SK-N-SH (cell line): ENCODE results near the gene EPOP.

Experiments
- EP300 ChIP-seq, 2 experiments: IDR thresholded peaks; 2 replicates each; pipeline versions ENCODE4 v1.4.0 to v1.6.1; 2012; ENCODE audit warnings: borderline replicate concordance in 1 of 2, low read depth in 1 of 2, low read length in 1 of 2
- RCOR1 ChIP-seq: fragments of 150-350 bp; IDR thresholded peaks from 2 replicates; pipeline ENCODE4 v1.6.1; 2017; ENCODE audit warnings: antibody characterized with exemption, low read length
- TF ChIP-seq, protein P1 (sequence below): fragments of 200-600 bp; sonication (generic); IDR thresholded peaks from 2 replicates; pipeline ENCODE4 v1.6.1; 2017; ENCODE audit warnings: antibody characterized with exemption, mild to moderate bottlenecking, moderate library complexity
- TF ChIP-seq, protein P2 (sequence below): IDR thresholded peaks from 2 replicates; pipeline ENCODE4 v1.4.0; 2012; ENCODE audit warnings: low read depth, borderline replicate concordance

GRCh38 chr17:38711792-38712571 lies 37.2 kb upstream of the EPOP start:
- TF ChIP-seq, protein P1, sequence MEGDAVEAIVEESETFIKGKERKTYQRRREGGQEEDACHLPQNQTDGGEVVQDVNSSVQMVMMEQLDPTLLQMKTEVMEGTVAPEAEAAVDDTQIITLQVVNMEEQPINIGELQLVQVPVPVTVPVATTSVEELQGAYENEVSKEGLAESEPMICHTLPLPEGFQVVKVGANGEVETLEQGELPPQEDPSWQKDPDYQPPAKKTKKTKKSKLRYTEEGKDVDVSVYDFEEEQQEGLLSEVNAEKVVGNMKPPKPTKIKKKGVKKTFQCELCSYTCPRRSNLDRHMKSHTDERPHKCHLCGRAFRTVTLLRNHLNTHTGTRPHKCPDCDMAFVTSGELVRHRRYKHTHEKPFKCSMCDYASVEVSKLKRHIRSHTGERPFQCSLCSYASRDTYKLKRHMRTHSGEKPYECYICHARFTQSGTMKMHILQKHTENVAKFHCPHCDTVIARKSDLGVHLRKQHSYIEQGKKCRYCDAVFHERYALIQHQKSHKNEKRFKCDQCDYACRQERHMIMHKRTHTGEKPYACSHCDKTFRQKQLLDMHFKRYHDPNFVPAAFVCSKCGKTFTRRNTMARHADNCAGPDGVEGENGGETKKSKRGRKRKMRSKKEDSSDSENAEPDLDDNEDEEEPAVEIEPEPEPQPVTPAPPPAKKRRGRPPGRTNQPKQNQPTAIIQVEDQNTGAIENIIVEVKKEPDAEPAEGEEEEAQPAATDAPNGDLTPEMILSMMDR: no peak
- TF ChIP-seq, protein P2, sequence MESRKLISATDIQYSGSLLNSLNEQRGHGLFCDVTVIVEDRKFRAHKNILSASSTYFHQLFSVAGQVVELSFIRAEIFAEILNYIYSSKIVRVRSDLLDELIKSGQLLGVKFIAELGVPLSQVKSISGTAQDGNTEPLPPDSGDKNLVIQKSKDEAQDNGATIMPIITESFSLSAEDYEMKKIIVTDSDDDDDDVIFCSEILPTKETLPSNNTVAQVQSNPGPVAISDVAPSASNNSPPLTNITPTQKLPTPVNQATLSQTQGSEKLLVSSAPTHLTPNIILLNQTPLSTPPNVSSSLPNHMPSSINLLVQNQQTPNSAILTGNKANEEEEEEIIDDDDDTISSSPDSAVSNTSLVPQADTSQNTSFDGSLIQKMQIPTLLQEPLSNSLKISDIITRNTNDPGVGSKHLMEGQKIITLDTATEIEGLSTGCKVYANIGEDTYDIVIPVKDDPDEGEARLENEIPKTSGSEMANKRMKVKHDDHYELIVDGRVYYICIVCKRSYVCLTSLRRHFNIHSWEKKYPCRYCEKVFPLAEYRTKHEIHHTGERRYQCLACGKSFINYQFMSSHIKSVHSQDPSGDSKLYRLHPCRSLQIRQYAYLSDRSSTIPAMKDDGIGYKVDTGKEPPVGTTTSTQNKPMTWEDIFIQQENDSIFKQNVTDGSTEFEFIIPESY: no peak
- TF ChIP-seq RCOR1: no peak
- no peak for TF ChIP-seq EP300 (IDR thresholded peaks at IDR 0.05; ENCODE audit: borderline replicate concordance in 1 of 2, low read depth in 1 of 2, low read length in 1 of 2)
